Type B pancreatic cell (in vitro differentiated cells): ENCODE data around the gene IL13. TPM values are rescaled to one million over a fixed set of nuclear protein-coding genes. Genes with fewer than 3 reads are reported as not detected.
A peak's percentile ranks its signal among the peaks of the same experiment; 100 is the strongest.

ENCODE experiments used
- DNase-seq: peaks from one replicate; pipeline ENCODE4 v3.0.0; 2021; ENCODE audit warnings: mixed read lengths; ENCODE audit not compliant: unreplicated experiment; ENCODE audit errors: extremely low spot score
- H3K27ac Mint-ChIP-seq: 2 replicates; pipeline ENCODE4 v1.8.0; 2021; ENCODE audit warnings: mild to moderate bottlenecking, mixed read lengths
- H3K27me3 Mint-ChIP-seq: 2 replicates; pipeline ENCODE4 v1.8.0; 2021; ENCODE audit warnings: mixed read lengths
- H3K36me3 Mint-ChIP-seq: 2 replicates; pipeline ENCODE4 v1.8.0; 2021; ENCODE audit warnings: mixed read lengths
- H3K4me1 Mint-ChIP-seq: one replicate; pipeline ENCODE4 v1.8.0; 2021; ENCODE audit warnings: mixed read lengths; ENCODE audit not compliant: unreplicated experiment
- H3K4me3 Mint-ChIP-seq: 2 replicates; pipeline ENCODE4 v1.8.0; 2021; ENCODE audit warnings: mild to moderate bottlenecking, mixed read lengths
- H3K9me3 Mint-ChIP-seq: 2 replicates; pipeline ENCODE4 v1.8.0; 2021; ENCODE audit warnings: mixed read lengths
- CTCF ChIP-seq: fragments of 200-600 bp; sonication (generic); conservative IDR thresholded peaks from 2 replicates; pipeline ENCODE4 v1.5.0; 2021; ENCODE audit warnings: antibody characterized with exemption, mild to moderate bottlenecking
- total RNA-seq: library from RNA; stranded (reverse); gene quantifications from 2 replicates; pipeline ENCODE4 v1.2.1, GENCODE V29; 2021; ENCODE audit warnings: low replicate concordance

IL13 gene
- total RNA-seq, 1 donor from 2014 or later, result not detected

- Mint-ChIP-seq H3K4me1 (no peaks in the 10 kb centered on the region), H3K4me3 (no peak overlapping the region), H3K27ac (no peak overlapping the region), H3K27me3 (peaks cover 3% of the 10 kb centered on the region), H3K36me3 (no peaks in the 10 kb centered on the region), H3K9me3 (peaks cover 4% of the 10 kb centered on the region)
- no peak for DNase-seq
- no peak for TF ChIP-seq CTCF
These were observed 16.9 kb downstream of the IL13 start for GRCh38 chr5:132674671-132675506.

GRCh38 chr5:132675936-132676689 is 18.1 kb downstream of the IL13 start:
- Mint-ChIP-seq H3K27me3 (no peaks in the 10 kb centered on the region), H3K27ac (peak overlapping the region; percentile 8), H3K36me3 (no peaks in the 10 kb centered on the region), H3K4me1 (no peaks in the 10 kb centered on the region), H3K4me3 (no peak overlapping the region), H3K9me3 (peaks cover 2% of the 10 kb centered on the region)
- TF ChIP-seq CTCF, result no peak
- peak; percentile 25 for DNase-seq

GRCh38 chr5:132677191-132677590 is 19.2 kb downstream of the IL13 start:
- Mint-ChIP-seq H3K4me1 (no peaks in the 10 kb centered on the region), H3K36me3 (no peaks in the 10 kb centered on the region), H3K4me3 (no peak overlapping the region), H3K27ac (peak overlapping the region; percentile 8), H3K9me3 (no peaks in the 10 kb centered on the region), H3K27me3 (no peaks in the 10 kb centered on the region)
- DNase-seq, result peak; percentile 27
- no peak for TF ChIP-seq CTCF

GRCh38 chr5:132677682-132678400 is 19.9 kb downstream of the IL13 start:
- TF ChIP-seq CTCF, result no peak
- peak; percentile 52 for DNase-seq
- H3K9me3 Mint-ChIP-seq, result no peaks in the 10 kb centered on the region
- no peak overlapping the region for H3K4me3 Mint-ChIP-seq
- H3K4me1 Mint-ChIP-seq, result no peaks in the 10 kb centered on the region
- no peaks in the 10 kb centered on the region for H3K27me3 Mint-ChIP-seq
- no peaks in the 10 kb centered on the region for H3K36me3 Mint-ChIP-seq
- H3K27ac Mint-ChIP-seq, result no peak overlapping the region

GRCh38 chr5:132678735-132679134 is 20.8 kb downstream of the IL13 start:
- H3K4me1 Mint-ChIP-seq, result no peaks in the 10 kb centered on the region
- TF ChIP-seq CTCF, result no peak
- no peaks in the 10 kb centered on the region for H3K9me3 Mint-ChIP-seq
- H3K27me3 Mint-ChIP-seq, result no peaks in the 10 kb centered on the region
- H3K27ac Mint-ChIP-seq, result no peak overlapping the region
- H3K36me3 Mint-ChIP-seq, result no peaks in the 10 kb centered on the region
- no peak overlapping the region for H3K4me3 Mint-ChIP-seq
- no peak for DNase-seq
